SK-N-SH treated with all-trans-retinoic acid at 6 μM for 48 hours (cell line): ENCODE data around the gene MRPL21.

Experiments
- ATAC-seq: fragments of 200-7000 bp; cut with Tn5 transposase; 3 replicates; pipeline ENCODE4 v1.9.1; 2020; ENCODE audit warnings: mild to moderate bottlenecking, moderate library complexity
- ARNTL ChIP-seq: fragments of 450-650 bp; formaldehyde crosslinking; IDR thresholded peaks from 2 replicates; pipeline ENCODE4 v1.5.0; 2020; ENCODE audit warnings: low read depth, mild to moderate bottlenecking, moderate library complexity, borderline replicate concordance
- BACH2 ChIP-seq: fragments of 250-450 bp; sonication (Bioruptor Pico); IDR thresholded peaks from 2 replicates; pipeline ENCODE4 v1.9.0; 2021; ENCODE audit warnings: mild to moderate bottlenecking, borderline replicate concordance
- CSDC2 ChIP-seq: fragments of 250-450 bp; sonication (Bioruptor Pico); IDR thresholded peaks from 2 replicates; pipeline ENCODE4 v1.5.0; 2020; ENCODE audit warnings: mild to moderate bottlenecking, moderate library complexity
- CSRNP3 ChIP-seq: fragments of 250-450 bp; sonication (Bioruptor Pico); IDR thresholded peaks from 2 replicates; pipeline ENCODE4 v1.5.1; 2021; ENCODE audit warnings: mild to moderate bottlenecking, moderate library complexity
- GLIS3 ChIP-seq: fragments of 250-450 bp; sonication (Bioruptor Pico); IDR thresholded peaks from 2 replicates; pipeline ENCODE4 v1.5.0; 2020; ENCODE audit warnings: mild to moderate bottlenecking, moderate library complexity
- ISL1 ChIP-seq: fragments of 250-450 bp; sonication (Bioruptor Pico); IDR thresholded peaks from 2 replicates; pipeline ENCODE4 v2.1.2; 2022; ENCODE audit warnings: mild to moderate bottlenecking, moderate library complexity
- OSR1 ChIP-seq: fragments of 250-450 bp; sonication (Bioruptor Pico); IDR thresholded peaks from 2 replicates; pipeline ENCODE4 v1.8.0; 2022; ENCODE audit warnings: moderate library complexity, mild to moderate bottlenecking, inconsistent platforms
- PPARA ChIP-seq: fragments of 250-450 bp; sonication (Bioruptor Pico); IDR thresholded peaks from 2 replicates; pipeline ENCODE4 v1.5.0; 2020; ENCODE audit warnings: mild to moderate bottlenecking, borderline replicate concordance
- RARB ChIP-seq: fragments of 250-450 bp; sonication (Bioruptor Pico); IDR thresholded peaks from 2 replicates; pipeline ENCODE4 v1.8.0; 2021; ENCODE audit warnings: mild to moderate bottlenecking, moderate library complexity
- SNAI2 ChIP-seq: fragments of 250-450 bp; sonication (Bioruptor Pico); IDR thresholded peaks from 2 replicates; pipeline ENCODE4 v1.5.0; 2020; ENCODE audit warnings: mild to moderate bottlenecking, moderate library complexity
- TCF4 ChIP-seq: fragments of 250-450 bp; sonication (Bioruptor Pico); IDR thresholded peaks from 2 replicates; pipeline ENCODE4 v1.8.0; 2021; ENCODE audit warnings: mild to moderate bottlenecking, moderate library complexity, borderline replicate concordance
- TOX ChIP-seq: fragments of 250-450 bp; sonication (Bioruptor Pico); IDR thresholded peaks from 2 replicates; pipeline ENCODE4 v1.8.0; 2021; ENCODE audit warnings: mild to moderate bottlenecking, moderate library complexity, borderline replicate concordance
- TSHZ2 ChIP-seq: fragments of 250-450 bp; sonication (Bioruptor Pico); IDR thresholded peaks from 2 replicates; pipeline ENCODE4 v1.5.0; 2020; ENCODE audit warnings: mild to moderate bottlenecking, moderate library complexity
- ZC3H10 ChIP-seq: fragments of 250-450 bp; sonication (Bioruptor Pico); IDR thresholded peaks from 2 replicates; pipeline ENCODE4 v1.5.1; 2021; ENCODE audit warnings: mild to moderate bottlenecking, moderate library complexity
- ZFP3 ChIP-seq: fragments of 250-450 bp; sonication (Bioruptor Pico); IDR thresholded peaks from 2 replicates; pipeline ENCODE4 v1.5.0; 2020; ENCODE audit warnings: mild to moderate bottlenecking, moderate library complexity
- ZNF565 ChIP-seq: fragments of 450-650 bp; formaldehyde crosslinking; conservative IDR thresholded peaks from 2 replicates; pipeline ENCODE4 v1.5.0; 2020; ENCODE audit warnings: low read depth, mild to moderate bottlenecking, moderate library complexity
- ZNF70 ChIP-seq: fragments of 450-650 bp; formaldehyde crosslinking; IDR thresholded peaks from 2 replicates; pipeline ENCODE4 v1.5.0; 2020; ENCODE audit warnings: mild to moderate bottlenecking, moderate library complexity
- TF ChIP-seq, protein P1 (sequence below): fragments of 250-450 bp; sonication (Bioruptor Pico); IDR thresholded peaks from 2 replicates; pipeline ENCODE4 v1.5.1; 2020; ENCODE audit warnings: low read depth, mild to moderate bottlenecking, moderate library complexity
- TF ChIP-seq, protein P2 (sequence below): fragments of 250-450 bp; sonication (Bioruptor Pico); IDR thresholded peaks from 2 replicates; pipeline ENCODE4 v1.8.0; 2021; ENCODE audit warnings: low read depth, mild to moderate bottlenecking, moderate library complexity, borderline replicate concordance
- TF ChIP-seq, protein P3 (sequence below): fragments of 250-450 bp; sonication (Bioruptor Pico); IDR thresholded peaks from 2 replicates; pipeline ENCODE4 v1.8.0; 2020; ENCODE audit warnings: mild to moderate bottlenecking, moderate library complexity, borderline replicate concordance

Gene MRPL21

DNA sequence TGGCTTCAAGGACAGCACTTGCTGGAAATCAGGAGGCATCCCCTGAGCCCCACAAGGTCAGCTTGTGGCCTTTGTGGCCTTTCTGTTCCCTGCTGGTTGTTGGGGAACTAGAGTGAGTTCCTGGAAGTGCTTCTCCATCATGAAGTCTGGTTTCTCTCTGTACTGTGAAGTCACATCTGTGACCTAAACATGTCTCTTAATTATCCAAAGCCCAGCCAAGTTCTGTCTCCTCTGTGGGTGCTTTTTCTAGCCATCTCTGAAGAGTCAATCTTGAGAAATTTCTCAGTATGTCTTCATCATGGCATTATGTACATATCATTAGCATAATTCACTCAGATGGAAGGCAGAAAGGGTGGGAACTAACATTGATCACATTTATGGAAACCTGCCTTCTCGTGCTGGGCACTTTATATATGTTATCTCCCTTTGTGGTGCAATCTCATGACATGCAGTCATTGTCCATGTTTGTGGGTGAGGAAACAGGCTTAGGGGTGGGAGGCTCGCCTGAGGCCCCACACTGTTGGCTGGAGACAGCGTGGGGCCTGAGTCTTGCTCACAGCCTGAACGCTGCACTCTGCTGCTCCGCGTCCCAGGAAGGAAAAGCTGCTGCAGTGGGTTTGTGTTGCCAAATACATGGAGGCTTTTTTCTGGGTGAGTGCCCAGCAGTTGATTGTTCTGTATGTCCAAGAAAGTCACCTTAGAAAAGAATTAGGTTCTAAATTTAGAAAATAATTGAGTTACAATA is 24.7 kb upstream of the MRPL21 start:
- TF ChIP-seq TSHZ2 (CRISPR knock-in tag) (no peak), CSDC2 (CRISPR knock-in tag) (no peak), TOX (CRISPR knock-in tag) (no peak), PPARA (CRISPR knock-in tag) (no peak), BACH2 (CRISPR knock-in tag) (no peak), ZC3H10 (no peak)
- no peak for ATAC-seq

- TF ChIP-seq RARB (CRISPR knock-in tag) (no peak), ZNF565 (CRISPR knock-in tag) (no peak), ZNF70 (CRISPR knock-in tag) (no peak), TCF4 (CRISPR knock-in tag) (no peak), ISL1 (CRISPR knock-in tag) (no peak), ZFP3 (no peak), SNAI2 (CRISPR knock-in tag) (no peak), TOX (CRISPR knock-in tag) (no peak), ZC3H10 (no peak), ARNTL (CRISPR knock-in tag) (no peak), GLIS3 (CRISPR knock-in tag) (no peak), BACH2 (CRISPR knock-in tag) (no peak), OSR1 (no peak), CSRNP3 (no peak), PPARA (CRISPR knock-in tag) (no peak), TSHZ2 (CRISPR knock-in tag) (no peak), CSDC2 (CRISPR knock-in tag) (no peak)
- TF ChIP-seq, protein P1, sequence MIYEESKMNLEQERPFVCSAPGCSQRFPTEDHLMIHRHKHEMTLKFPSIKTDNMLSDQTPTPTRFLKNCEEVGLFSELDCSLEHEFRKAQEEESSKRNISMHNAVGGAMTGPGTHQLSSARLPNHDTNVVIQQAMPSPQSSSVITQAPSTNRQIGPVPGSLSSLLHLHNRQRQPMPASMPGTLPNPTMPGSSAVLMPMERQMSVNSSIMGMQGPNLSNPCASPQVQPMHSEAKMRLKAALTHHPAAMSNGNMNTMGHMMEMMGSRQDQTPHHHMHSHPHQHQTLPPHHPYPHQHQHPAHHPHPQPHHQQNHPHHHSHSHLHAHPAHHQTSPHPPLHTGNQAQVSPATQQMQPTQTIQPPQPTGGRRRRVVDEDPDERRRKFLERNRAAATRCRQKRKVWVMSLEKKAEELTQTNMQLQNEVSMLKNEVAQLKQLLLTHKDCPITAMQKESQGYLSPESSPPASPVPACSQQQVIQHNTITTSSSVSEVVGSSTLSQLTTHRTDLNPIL (CRISPR knock-in tag): no peak
- TF ChIP-seq, protein P2, sequence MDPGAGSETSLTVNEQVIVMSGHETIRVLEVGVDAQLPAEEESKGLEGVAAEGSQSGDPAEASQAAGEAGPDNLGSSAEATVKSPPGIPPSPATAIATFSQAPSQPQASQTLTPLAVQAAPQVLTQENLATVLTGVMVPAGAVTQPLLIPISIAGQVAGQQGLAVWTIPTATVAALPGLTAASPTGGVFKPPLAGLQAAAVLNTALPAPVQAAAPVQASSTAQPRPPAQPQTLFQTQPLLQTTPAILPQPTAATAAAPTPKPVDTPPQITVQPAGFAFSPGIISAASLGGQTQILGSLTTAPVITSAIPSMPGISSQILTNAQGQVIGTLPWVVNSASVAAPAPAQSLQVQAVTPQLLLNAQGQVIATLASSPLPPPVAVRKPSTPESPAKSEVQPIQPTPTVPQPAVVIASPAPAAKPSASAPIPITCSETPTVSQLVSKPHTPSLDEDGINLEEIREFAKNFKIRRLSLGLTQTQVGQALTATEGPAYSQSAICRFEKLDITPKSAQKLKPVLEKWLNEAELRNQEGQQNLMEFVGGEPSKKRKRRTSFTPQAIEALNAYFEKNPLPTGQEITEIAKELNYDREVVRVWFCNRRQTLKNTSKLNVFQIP (CRISPR knock-in tag): no peak
- TF ChIP-seq, protein P3, sequence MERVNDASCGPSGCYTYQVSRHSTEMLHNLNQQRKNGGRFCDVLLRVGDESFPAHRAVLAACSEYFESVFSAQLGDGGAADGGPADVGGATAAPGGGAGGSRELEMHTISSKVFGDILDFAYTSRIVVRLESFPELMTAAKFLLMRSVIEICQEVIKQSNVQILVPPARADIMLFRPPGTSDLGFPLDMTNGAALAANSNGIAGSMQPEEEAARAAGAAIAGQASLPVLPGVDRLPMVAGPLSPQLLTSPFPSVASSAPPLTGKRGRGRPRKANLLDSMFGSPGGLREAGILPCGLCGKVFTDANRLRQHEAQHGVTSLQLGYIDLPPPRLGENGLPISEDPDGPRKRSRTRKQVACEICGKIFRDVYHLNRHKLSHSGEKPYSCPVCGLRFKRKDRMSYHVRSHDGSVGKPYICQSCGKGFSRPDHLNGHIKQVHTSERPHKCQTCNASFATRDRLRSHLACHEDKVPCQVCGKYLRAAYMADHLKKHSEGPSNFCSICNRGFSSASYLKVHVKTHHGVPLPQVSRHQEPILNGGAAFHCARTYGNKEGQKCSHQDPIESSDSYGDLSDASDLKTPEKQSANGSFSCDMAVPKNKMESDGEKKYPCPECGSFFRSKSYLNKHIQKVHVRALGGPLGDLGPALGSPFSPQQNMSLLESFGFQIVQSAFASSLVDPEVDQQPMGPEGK (CRISPR knock-in tag): no peak
- ATAC-seq: no peak
These were observed 23.9 kb upstream of the MRPL21 start for GRCh38 chr11:68927280-68928135.
